Measurements from ENCODE around the gene LMTK3. TPM values are rescaled to one million over a fixed set of nuclear protein-coding genes. Genes with fewer than 3 reads are reported as not detected.
A peak's percentile ranks its signal among the peaks of the same experiment; 100 is the strongest.

The LMTK3 gene
- total and polyA plus RNA-seq, 9 of the 15 experiments (the other 6 are each of a cell fraction or from before 2014, with no cell fraction given) = 0.35 to 12.3 (median 2.0) TPM; not detected in 2

GRCh38 chr19:48487948-48488347, 23.7 kb downstream of the LMTK3 start:
- in situ Hi-C loops (cut with MboI) = no loop called here
- WGBS (ENCODE audit: insufficient coverage, low coverage, missing lambda C conversion rate) = 70% methylated on average over 8 of the region's 8 CpGs
- Histone ChIP-seq H2AFZ (ENCODE audit: low read depth, low read length) (no peak overlapping the region), H3K9me1 (ENCODE audit: control insufficient read depth, insufficient read depth, low read length) (no peaks in the 10 kb centered on the region), H4K20me1 (replicated peaks; ENCODE audit: control insufficient read depth, insufficient read depth, low read length) (0 out of 2 replicates have a peak, but pooled peaks cover 4% of the 10 kb centered on the region), H3K36me3 (ENCODE audit: control insufficient read depth, insufficient read depth, low read length) (peaks cover 2% of the 10 kb centered on the region; the same call in 1 of the 3 replicates), H3K79me2 (ENCODE audit: control insufficient read depth, insufficient read depth, low read length) (no peaks in the 10 kb centered on the region), H3K4me2 (ENCODE audit: insufficient read depth, low read length) (no peak overlapping the region), H3K9ac (ENCODE audit: insufficient read depth in 1 of 2, low read depth in 2 of 2, low read length in 2 of 2) (peak overlapping the region in 1 of 2 experiments; percentile 43; a peak in 2 of 4 replicates), H3K9me3 (replicated peaks; ENCODE audit: control insufficient read depth, insufficient read depth, low read depth, low read length) (no peaks in the 10 kb centered on the region), H3K4me1 (replicated peaks in 1 of 2; ENCODE audit: control insufficient read depth in 2 of 2, insufficient read depth in 2 of 2, low read length in 2 of 2) (peaks cover 26 to 40% of the 10 kb centered on the region in 2 experiments), H3K27me3 (ENCODE audit: control insufficient read depth in 2 of 2, insufficient read depth in 2 of 2, low read length in 2 of 2) (no peaks in the 10 kb centered on the region), H3K27ac (ENCODE audit: extremely low read depth, low read depth, low read length) (no peak overlapping the region), H3K4me3 (no peak overlapping the region)
- FAIRE-seq (no peak), ATAC-seq (no peak), DNase-seq (ENCODE audit: extremely low read depth in 1 of 4, low spot score in 3 of 4) (no peak)
- intact Hi-C loops (cut with micrococcal nuclease) = no loop called here
- POLR2A ChIA-PET = interaction anchor here (0.5 to 1.2 kb wide), 6 partner anchors 9 to 30 kb away, joined by 3 to 9 read pairs (median 4); no protein-coding TSS in a partner anchor
- CTCF ChIA-PET (ENCODE audit: low intra/inter-chr PET ratio) = no interaction called here
- BruUV-seq (replicated peaks) = no TSS peak
- no peak for TF ChIP-seq CHAMP1 (IDR thresholded peaks at IDR 0.05)
- TF ChIP-seq ZNF184 (CRISPR knock-in tag; IDR thresholded peaks at IDR 0.05) = no peak
- no peak for TF ChIP-seq KLF1 (tag; IDR thresholded peaks at IDR 0.05)
- no peak for TF ChIP-seq ELK1 (CRISPR knock-in tag; IDR thresholded peaks at IDR 0.05)
- TF ChIP-seq TAF15 (IDR thresholded peaks at IDR 0.05; ENCODE audit: low read depth, low read length) = no peak
- no peak for TF ChIP-seq DIDO1 (tag; IDR thresholded peaks at IDR 0.05; ENCODE audit: low read depth)
- no peak for TF ChIP-seq RNF219 (CRISPR knock-in tag; IDR thresholded peaks at IDR 0.05)
